GM12878 (cell line): ENCODE data around the gene IL10. TPM values are rescaled to one million over a fixed set of nuclear protein-coding genes. Genes with fewer than 3 reads are reported as not detected.

Experiments
- EZH2 ChIP-seq: IDR thresholded peaks from 2 replicates; pipeline ENCODE4 v1.6.1; 2012; ENCODE audit warnings: low read depth, mild to moderate bottlenecking, control low read depth, inconsistent platforms, low read length, borderline replicate concordance; ENCODE audit not compliant: control insufficient read depth
- HDAC6 ChIP-seq: fragments of 200-600 bp; sonication (generic); IDR thresholded peaks from one replicate; pipeline ENCODE4 v1.8.0; 2017; ENCODE audit warnings: antibody characterized with exemption; ENCODE audit not compliant: unreplicated experiment
- IKZF1 ChIP-seq: fragments of 450-650 bp; conservative IDR thresholded peaks from 2 replicates; pipeline ENCODE4 v1.6.1; 2017; ENCODE audit warnings: antibody characterized with exemption, mild to moderate bottlenecking
- NFYA ChIP-seq: IDR thresholded peaks from 2 replicates; pipeline ENCODE4 v1.6.1; 2011; ENCODE audit warnings: low read depth, mild to moderate bottlenecking, low read length, improper control_type of control experiment, borderline replicate concordance
- polyA plus RNA-seq, 11 experiments: library from polyadenylated mRNA; depleted of rRNA in 4 of 11; unstranded in 6 of 11; stranded (reverse) in 5 of 11; fragments of >200 nt; fragmentation: Nextera tagmentation in 4 of 11; fragmentation: Illumina TruSeq in 1 of 11; extraction: Ambion mirVana in 4 of 11; extraction: Trizol in 1 of 11; gene quantifications; 1 replicate in 1 of 11; 2 replicates in 10 of 11; pipeline versions ENCODE4 v1.2.1 to v1.2.3, GENCODE V29; 2011 to 2016; ENCODE audit warnings: inconsistent platforms in 2 of 11, missing spikeins in 2 of 11, low read depth in 1 of 11
- total RNA-seq, 4 experiments: library from RNA; depleted of rRNA in 3 of 4; stranded (reverse); fragments of >200 nt in 3 of 4; fragmentation: Illumina TruSeq in 1 of 4; extraction: Trizol in 1 of 4; gene quantifications; 2 replicates each; pipeline versions ENCODE4 v1.2.1 to v1.2.3, GENCODE V29; 2013 to 2021
- TF ChIP-seq, protein P1 (sequence below): IDR thresholded peaks from 2 replicates; pipeline ENCODE4 v1.6.1; 2011; ENCODE audit warnings: mild to moderate bottlenecking, low read depth, low read length, moderate library complexity; ENCODE audit not compliant: insufficient replicate concordance
- TF ChIP-seq, protein P2 (sequence below): fragments of 450-650 bp; formaldehyde crosslinking; IDR thresholded peaks from 2 replicates; pipeline ENCODE4 v1.4.0; 2020; ENCODE audit warnings: mild to moderate bottlenecking, moderate library complexity
- TF ChIP-seq, protein P3 (sequence below): fragments of 150-350 bp; IDR thresholded peaks from 2 replicates; pipeline ENCODE4 v1.6.1; 2016; ENCODE audit warnings: low read depth, low read length
- TF ChIP-seq, protein P4 (sequence below): fragments of 450-650 bp; IDR thresholded peaks from 2 replicates; pipeline ENCODE4 v1.6.1; 2017; ENCODE audit warnings: low read depth, mild to moderate bottlenecking, moderate library complexity

IL10 gene
- total and polyA plus RNA-seq, 10 of the 15 experiments (the other 5 are each of a cell fraction or from before 2014, with no cell fraction given): 0.34 to 5.0 (median 1.1) TPM

DNA sequence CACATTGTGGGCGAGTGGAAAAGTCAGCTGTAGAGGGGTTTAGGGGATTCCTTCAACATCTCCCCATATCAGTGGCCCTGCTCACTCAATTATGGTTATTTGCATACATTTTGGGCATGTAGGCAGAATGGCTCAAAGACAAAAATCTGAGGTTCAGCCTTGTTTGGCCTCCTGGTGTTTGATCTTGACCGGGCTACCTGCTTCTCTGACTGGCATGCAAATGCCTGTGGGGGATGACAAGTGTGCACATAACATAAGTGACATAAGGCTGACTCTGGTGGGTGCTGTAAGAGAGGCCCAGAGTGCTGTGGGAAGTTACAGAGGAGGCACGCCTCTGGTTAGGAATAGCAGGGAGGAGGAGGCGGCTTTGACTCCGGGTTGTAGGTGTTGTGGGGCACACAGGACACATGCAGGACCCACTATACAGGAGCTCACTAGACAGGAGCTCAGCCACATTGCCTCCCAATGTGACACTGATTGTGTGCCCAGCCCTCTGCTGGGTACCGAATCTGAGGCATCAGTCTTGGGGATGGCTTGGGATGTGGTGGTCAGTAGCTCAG is 31.1 kb downstream of the IL10 start (continued):
- TF ChIP-seq, protein P1, sequence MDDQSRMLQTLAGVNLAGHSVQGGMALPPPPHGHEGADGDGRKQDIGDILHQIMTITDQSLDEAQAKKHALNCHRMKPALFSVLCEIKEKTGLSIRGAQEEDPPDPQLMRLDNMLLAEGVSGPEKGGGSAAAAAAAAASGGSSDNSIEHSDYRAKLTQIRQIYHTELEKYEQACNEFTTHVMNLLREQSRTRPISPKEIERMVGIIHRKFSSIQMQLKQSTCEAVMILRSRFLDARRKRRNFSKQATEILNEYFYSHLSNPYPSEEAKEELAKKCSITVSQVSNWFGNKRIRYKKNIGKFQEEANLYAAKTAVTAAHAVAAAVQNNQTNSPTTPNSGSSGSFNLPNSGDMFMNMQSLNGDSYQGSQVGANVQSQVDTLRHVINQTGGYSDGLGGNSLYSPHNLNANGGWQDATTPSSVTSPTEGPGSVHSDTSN: peak; percentile 0
- TF ChIP-seq, protein P2, sequence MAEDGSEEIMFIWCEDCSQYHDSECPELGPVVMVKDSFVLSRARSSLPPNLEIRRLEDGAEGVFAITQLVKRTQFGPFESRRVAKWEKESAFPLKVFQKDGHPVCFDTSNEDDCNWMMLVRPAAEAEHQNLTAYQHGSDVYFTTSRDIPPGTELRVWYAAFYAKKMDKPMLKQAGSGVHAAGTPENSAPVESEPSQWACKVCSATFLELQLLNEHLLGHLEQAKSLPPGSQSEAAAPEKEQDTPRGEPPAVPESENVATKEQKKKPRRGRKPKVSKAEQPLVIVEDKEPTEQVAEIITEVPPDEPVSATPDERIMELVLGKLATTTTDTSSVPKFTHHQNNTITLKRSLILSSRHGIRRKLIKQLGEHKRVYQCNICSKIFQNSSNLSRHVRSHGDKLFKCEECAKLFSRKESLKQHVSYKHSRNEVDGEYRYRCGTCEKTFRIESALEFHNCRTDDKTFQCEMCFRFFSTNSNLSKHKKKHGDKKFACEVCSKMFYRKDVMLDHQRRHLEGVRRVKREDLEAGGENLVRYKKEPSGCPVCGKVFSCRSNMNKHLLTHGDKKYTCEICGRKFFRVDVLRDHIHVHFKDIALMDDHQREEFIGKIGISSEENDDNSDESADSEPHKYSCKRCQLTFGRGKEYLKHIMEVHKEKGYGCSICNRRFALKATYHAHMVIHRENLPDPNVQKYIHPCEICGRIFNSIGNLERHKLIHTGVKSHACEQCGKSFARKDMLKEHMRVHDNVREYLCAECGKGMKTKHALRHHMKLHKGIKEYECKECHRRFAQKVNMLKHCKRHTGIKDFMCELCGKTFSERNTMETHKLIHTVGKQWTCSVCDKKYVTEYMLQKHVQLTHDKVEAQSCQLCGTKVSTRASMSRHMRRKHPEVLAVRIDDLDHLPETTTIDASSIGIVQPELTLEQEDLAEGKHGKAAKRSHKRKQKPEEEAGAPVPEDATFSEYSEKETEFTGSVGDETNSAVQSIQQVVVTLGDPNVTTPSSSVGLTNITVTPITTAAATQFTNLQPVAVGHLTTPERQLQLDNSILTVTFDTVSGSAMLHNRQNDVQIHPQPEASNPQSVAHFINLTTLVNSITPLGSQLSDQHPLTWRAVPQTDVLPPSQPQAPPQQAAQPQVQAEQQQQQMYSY (CRISPR knock-in tag): no peak
- TF ChIP-seq, protein P3, sequence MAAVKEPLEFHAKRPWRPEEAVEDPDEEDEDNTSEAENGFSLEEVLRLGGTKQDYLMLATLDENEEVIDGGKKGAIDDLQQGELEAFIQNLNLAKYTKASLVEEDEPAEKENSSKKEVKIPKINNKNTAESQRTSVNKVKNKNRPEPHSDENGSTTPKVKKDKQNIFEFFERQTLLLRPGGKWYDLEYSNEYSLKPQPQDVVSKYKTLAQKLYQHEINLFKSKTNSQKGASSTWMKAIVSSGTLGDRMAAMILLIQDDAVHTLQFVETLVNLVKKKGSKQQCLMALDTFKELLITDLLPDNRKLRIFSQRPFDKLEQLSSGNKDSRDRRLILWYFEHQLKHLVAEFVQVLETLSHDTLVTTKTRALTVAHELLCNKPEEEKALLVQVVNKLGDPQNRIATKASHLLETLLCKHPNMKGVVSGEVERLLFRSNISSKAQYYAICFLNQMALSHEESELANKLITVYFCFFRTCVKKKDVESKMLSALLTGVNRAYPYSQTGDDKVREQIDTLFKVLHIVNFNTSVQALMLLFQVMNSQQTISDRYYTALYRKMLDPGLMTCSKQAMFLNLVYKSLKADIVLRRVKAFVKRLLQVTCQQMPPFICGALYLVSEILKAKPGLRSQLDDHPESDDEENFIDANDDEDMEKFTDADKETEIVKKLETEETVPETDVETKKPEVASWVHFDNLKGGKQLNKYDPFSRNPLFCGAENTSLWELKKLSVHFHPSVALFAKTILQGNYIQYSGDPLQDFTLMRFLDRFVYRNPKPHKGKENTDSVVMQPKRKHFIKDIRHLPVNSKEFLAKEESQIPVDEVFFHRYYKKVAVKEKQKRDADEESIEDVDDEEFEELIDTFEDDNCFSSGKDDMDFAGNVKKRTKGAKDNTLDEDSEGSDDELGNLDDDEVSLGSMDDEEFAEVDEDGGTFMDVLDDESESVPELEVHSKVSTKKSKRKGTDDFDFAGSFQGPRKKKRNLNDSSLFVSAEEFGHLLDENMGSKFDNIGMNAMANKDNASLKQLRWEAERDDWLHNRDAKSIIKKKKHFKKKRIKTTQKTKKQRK: no peak
- TF ChIP-seq NFYA (no peak), EZH2 (no peak), HDAC6 (no peak), IKZF1 (0 out of 2 replicates have a peak, but pooled peaks have one; percentile 16)
- TF ChIP-seq, protein P4, sequence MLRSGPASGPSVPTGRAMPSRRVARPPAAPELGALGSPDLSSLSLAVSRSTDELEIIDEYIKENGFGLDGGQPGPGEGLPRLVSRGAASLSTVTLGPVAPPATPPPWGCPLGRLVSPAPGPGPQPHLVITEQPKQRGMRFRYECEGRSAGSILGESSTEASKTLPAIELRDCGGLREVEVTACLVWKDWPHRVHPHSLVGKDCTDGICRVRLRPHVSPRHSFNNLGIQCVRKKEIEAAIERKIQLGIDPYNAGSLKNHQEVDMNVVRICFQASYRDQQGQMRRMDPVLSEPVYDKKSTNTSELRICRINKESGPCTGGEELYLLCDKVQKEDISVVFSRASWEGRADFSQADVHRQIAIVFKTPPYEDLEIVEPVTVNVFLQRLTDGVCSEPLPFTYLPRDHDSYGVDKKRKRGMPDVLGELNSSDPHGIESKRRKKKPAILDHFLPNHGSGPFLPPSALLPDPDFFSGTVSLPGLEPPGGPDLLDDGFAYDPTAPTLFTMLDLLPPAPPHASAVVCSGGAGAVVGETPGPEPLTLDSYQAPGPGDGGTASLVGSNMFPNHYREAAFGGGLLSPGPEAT: no peak
- TF ChIP-seq, all 136 proteins: peak for 5
